Measurements from ENCODE around the gene PCDH9. TPM values are rescaled to one million over a fixed set of nuclear protein-coding genes. Genes with fewer than 3 reads are reported as not detected.
A peak's percentile ranks its signal among the peaks of the same experiment; 100 is the strongest.

The PCDH9 gene
- total and polyA plus RNA-seq, 10 of the 15 experiments (the other 5 are each of a cell fraction or from before 2014, with no cell fraction given) = 0.02 to 2.3 (median 0.05) TPM; not detected in 1

DNA sequence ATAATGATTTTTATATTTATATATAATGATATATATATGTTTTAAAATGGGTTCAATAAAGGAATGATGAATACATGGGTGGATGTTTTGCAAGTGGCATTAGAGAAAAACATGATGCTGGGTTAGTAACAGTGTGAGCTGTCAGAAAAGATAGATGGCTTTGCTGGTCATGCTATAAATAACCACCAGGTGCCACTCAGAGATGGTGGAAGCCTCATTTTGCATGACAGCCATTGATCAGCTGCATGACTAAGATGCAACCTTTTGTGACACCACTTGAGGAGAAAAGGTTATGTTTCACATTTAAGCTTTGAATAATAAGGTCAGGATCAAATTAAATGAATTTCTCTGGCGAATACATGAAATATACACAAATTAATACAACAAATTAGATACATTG lies 737.7 kb downstream of the PCDH9 start (continued):
- TF ChIP-seq MTA3 (IDR thresholded peaks at IDR 0.05; ENCODE audit: borderline replicate concordance, low read length) = no peak
- TF ChIP-seq, protein P1, sequence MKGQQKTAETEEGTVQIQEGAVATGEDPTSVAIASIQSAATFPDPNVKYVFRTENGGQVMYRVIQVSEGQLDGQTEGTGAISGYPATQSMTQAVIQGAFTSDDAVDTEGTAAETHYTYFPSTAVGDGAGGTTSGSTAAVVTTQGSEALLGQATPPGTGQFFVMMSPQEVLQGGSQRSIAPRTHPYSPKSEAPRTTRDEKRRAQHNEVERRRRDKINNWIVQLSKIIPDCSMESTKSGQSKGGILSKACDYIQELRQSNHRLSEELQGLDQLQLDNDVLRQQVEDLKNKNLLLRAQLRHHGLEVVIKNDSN (IDR thresholded peaks at IDR 0.05; ENCODE audit: borderline replicate concordance, extremely low read length, insufficient read depth, low read depth, low read length) = no peak
- TF ChIP-seq RAD51 (IDR thresholded peaks at IDR 0.05) = no peak
- no peak for TF ChIP-seq BCL11A (IDR thresholded peaks at IDR 0.05; ENCODE audit: low read depth, low read length)
- TF ChIP-seq, protein P2, sequence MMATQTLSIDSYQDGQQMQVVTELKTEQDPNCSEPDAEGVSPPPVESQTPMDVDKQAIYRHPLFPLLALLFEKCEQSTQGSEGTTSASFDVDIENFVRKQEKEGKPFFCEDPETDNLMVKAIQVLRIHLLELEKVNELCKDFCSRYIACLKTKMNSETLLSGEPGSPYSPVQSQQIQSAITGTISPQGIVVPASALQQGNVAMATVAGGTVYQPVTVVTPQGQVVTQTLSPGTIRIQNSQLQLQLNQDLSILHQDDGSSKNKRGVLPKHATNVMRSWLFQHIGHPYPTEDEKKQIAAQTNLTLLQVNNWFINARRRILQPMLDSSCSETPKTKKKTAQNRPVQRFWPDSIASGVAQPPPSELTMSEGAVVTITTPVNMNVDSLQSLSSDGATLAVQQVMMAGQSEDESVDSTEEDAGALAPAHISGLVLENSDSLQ (IDR thresholded peaks at IDR 0.05) = peak; percentile 87
- no peak for TF ChIP-seq CHD1 (IDR thresholded peaks at IDR 0.05; ENCODE audit: low read depth, low read length)
- TF ChIP-seq NFYA (IDR thresholded peaks at IDR 0.05; ENCODE audit: borderline replicate concordance, low read depth, low read length) = no peak
- TF ChIP-seq FOS (IDR thresholded peaks at IDR 0.05; ENCODE audit: borderline replicate concordance, extremely low read depth, insufficient read length) = no peak
- TF ChIP-seq, protein P3, sequence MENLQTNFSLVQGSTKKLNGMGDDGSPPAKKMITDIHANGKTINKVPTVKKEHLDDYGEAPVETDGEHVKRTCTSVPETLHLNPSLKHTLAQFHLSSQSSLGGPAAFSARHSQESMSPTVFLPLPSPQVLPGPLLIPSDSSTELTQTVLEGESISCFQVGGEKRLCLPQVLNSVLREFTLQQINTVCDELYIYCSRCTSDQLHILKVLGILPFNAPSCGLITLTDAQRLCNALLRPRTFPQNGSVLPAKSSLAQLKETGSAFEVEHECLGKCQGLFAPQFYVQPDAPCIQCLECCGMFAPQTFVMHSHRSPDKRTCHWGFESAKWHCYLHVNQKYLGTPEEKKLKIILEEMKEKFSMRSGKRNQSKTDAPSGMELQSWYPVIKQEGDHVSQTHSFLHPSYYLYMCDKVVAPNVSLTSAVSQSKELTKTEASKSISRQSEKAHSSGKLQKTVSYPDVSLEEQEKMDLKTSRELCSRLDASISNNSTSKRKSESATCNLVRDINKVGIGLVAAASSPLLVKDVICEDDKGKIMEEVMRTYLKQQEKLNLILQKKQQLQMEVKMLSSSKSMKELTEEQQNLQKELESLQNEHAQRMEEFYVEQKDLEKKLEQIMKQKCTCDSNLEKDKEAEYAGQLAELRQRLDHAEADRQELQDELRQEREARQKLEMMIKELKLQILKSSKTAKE (IDR thresholded peaks at IDR 0.05; ENCODE audit: low read depth, poor library complexity, severe bottlenecking) = no peak
- no peak for TF ChIP-seq POLR2A (IDR thresholded peaks at IDR 0.05; ENCODE audit: low read depth, low read length)
- no peak for TF ChIP-seq SMAD5 (IDR thresholded peaks at IDR 0.05; ENCODE audit: low read depth)
- no peak for TF ChIP-seq KAT2A (conservative IDR thresholded peaks at IDR 0.05; ENCODE audit: control insufficient read depth, low read depth, low read length)
- TF ChIP-seq BMI1 (IDR thresholded peaks at IDR 0.05; ENCODE audit: borderline replicate concordance) = no peak
- no peak for TF ChIP-seq SIX5 (IDR thresholded peaks at IDR 0.05; ENCODE audit: low read depth, low read length, severe bottlenecking)
- TF ChIP-seq CBFB (IDR thresholded peaks at IDR 0.05; ENCODE audit: low read depth) = no peak
- TF ChIP-seq, protein P4, sequence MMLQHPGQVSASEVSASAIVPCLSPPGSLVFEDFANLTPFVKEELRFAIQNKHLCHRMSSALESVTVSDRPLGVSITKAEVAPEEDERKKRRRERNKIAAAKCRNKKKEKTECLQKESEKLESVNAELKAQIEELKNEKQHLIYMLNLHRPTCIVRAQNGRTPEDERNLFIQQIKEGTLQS (IDR thresholded peaks at IDR 0.05; ENCODE audit: borderline replicate concordance, extremely low read depth, low read depth, low read length) = no peak
- no peak for TF ChIP-seq ZZZ3 (IDR thresholded peaks at IDR 0.05; ENCODE audit: control insufficient read depth, insufficient read length, low read depth)
- no peak for TF ChIP-seq RFX5 (IDR thresholded peaks at IDR 0.05; ENCODE audit: low read depth, low read length)
- TF ChIP-seq, protein P5, sequence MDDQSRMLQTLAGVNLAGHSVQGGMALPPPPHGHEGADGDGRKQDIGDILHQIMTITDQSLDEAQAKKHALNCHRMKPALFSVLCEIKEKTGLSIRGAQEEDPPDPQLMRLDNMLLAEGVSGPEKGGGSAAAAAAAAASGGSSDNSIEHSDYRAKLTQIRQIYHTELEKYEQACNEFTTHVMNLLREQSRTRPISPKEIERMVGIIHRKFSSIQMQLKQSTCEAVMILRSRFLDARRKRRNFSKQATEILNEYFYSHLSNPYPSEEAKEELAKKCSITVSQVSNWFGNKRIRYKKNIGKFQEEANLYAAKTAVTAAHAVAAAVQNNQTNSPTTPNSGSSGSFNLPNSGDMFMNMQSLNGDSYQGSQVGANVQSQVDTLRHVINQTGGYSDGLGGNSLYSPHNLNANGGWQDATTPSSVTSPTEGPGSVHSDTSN (IDR thresholded peaks at IDR 0.05; ENCODE audit: insufficient replicate concordance, low read depth, low read length) = peak; percentile 85
- no peak for TF ChIP-seq GATAD2B (conservative IDR thresholded peaks at IDR 0.05; ENCODE audit: low read depth)
- no peak for TF ChIP-seq HDAC6 (IDR thresholded peaks at IDR 0.05; ENCODE audit: unreplicated experiment)
- TF ChIP-seq TARDBP (IDR thresholded peaks at IDR 0.05; ENCODE audit: borderline replicate concordance) = no peak
